K562 (cell line): ENCODE results near the gene POLDIP3. TPM values are rescaled to one million over a fixed set of nuclear protein-coding genes. Genes with fewer than 3 reads are reported as not detected.

ENCODE experiments used
- ARID1B ChIP-seq: fragments of 450-650 bp; IDR thresholded peaks from 2 replicates; pipeline ENCODE4 v1.6.1; 2016; ENCODE audit warnings: antibody characterized with exemption, mild to moderate bottlenecking, inconsistent platforms
- HINFP ChIP-seq: fragments of 450-650 bp; conservative IDR thresholded peaks from 2 replicates; pipeline ENCODE4 v1.6.1; 2016; ENCODE audit warnings: missing genetic modification characterization, low read depth, mild to moderate bottlenecking, control low read depth, missing compliant biosample characterization
- HIVEP1 ChIP-seq: fragments of 250-450 bp; sonication (Bioruptor Pico); IDR thresholded peaks from 2 replicates; pipeline ENCODE4 v1.4.0; 2020; ENCODE audit warnings: mild to moderate bottlenecking
- L3MBTL2 ChIP-seq: fragments of 450-650 bp; IDR thresholded peaks from 2 replicates; pipeline ENCODE4 v1.6.1; 2016; ENCODE audit warnings: mild to moderate bottlenecking, moderate library complexity
- MYNN ChIP-seq, 2 experiments: sonication (generic); formaldehyde crosslinking in 1 of 2; IDR thresholded peaks; 2 replicates each; pipeline versions ENCODE4 v1.5.0 to v1.6.1; 2016 to 2020; ENCODE audit warnings: antibody characterized with exemption in 1 of 2, missing genetic modification reagents in 1 of 2
- NFXL1 ChIP-seq: fragments of 450-650 bp; formaldehyde crosslinking; IDR thresholded peaks from 2 replicates; pipeline ENCODE4 v1.4.0; 2021; ENCODE audit warnings: mild to moderate bottlenecking
- NONO ChIP-seq, 2 experiments: fragments of 200-400 bp in 1 of 2; fragments of 450-650 bp in 1 of 2; formaldehyde crosslinking in 1 of 2; IDR thresholded peaks; 2 replicates each; pipeline ENCODE4 v1.6.1; 2017; ENCODE audit warnings: low read depth in 2 of 2, mild to moderate bottlenecking in 2 of 2, moderate library complexity in 2 of 2, low read length in 1 of 2
- NUFIP1 ChIP-seq: fragments of 450-650 bp; IDR thresholded peaks from 2 replicates; pipeline ENCODE4 v1.6.1; 2018; ENCODE audit not compliant: partially characterized antibody
- PCBP1 ChIP-seq: fragments of 200-400 bp; formaldehyde crosslinking; IDR thresholded peaks from 2 replicates; pipeline ENCODE4 v1.6.1; 2018; ENCODE audit warnings: mild to moderate bottlenecking, low read depth, low read length; ENCODE audit not compliant: poor library complexity, severe bottlenecking
- STAG1 ChIP-seq: sonication (generic); formaldehyde crosslinking; IDR thresholded peaks from 2 replicates; pipeline ENCODE4 v1.5.0; 2020; ENCODE audit warnings: missing genetic modification reagents, borderline replicate concordance
- STAT5B ChIP-seq: fragments of 250-450 bp; sonication (Bioruptor Pico); IDR thresholded peaks from 2 replicates; pipeline ENCODE4 v1.8.0; 2021; ENCODE audit warnings: mild to moderate bottlenecking, inconsistent platforms
- UBTF ChIP-seq, 2 experiments: IDR thresholded peaks; 2 replicates each; pipeline ENCODE4 v1.6.1; 2012; ENCODE audit warnings: improper control_type of control experiment in 2 of 2, low read depth in 2 of 2, low read length in 2 of 2, borderline replicate concordance in 1 of 2
- ZFX ChIP-seq: sonication (generic); formaldehyde crosslinking; IDR thresholded peaks from 2 replicates; pipeline ENCODE4 v1.8.0; 2022; ENCODE audit warnings: mild to moderate bottlenecking, missing genetic modification reagents, moderate library complexity
- ZNF124 ChIP-seq: sonication (generic); formaldehyde crosslinking; IDR thresholded peaks from 2 replicates; pipeline ENCODE4 v1.8.1; 2022; ENCODE audit warnings: missing genetic modification reagents
- ZNF263 ChIP-seq: sonication (generic); formaldehyde crosslinking; IDR thresholded peaks from 2 replicates; pipeline ENCODE4 v1.8.0; 2022; ENCODE audit warnings: mild to moderate bottlenecking, missing genetic modification reagents, borderline replicate concordance
- ZNF639 ChIP-seq, 2 experiments: fragments of 200-800 bp in 1 of 2; sonication (Bioruptor generic) in 1 of 2; sonication (generic) in 1 of 2; formaldehyde crosslinking in 1 of 2; IDR thresholded peaks in 1 of 2; conservative IDR thresholded peaks in 1 of 2; 2 replicates each; pipeline versions ENCODE4 v1.5.0 to v1.6.1; 2016 to 2020; ENCODE audit warnings: missing compliant biosample characterization in 1 of 2, missing genetic modification characterization in 1 of 2, missing genetic modification reagents in 1 of 2
- ZNF79 ChIP-seq: fragments of 250-450 bp; sonication (Bioruptor Pico); IDR thresholded peaks from 2 replicates; pipeline ENCODE4 v1.4.0; 2020; ENCODE audit warnings: low read depth, mild to moderate bottlenecking, moderate library complexity
- polyA plus RNA-seq, 8 experiments: library from polyadenylated mRNA; depleted of rRNA in 4 of 8; stranded (reverse) in 5 of 8; unstranded in 3 of 8; fragments of >200 nt; fragmentation: Nextera tagmentation in 2 of 8; fragmentation: Illumina TruSeq in 1 of 8; extraction: Ambion mirVana in 2 of 8; extraction: Trizol in 1 of 8; gene quantifications; 2 replicates each; pipeline versions ENCODE4 v1.2.1 to v1.2.3, GENCODE V29; 2011 to 2014; ENCODE audit warnings: inconsistent platforms in 1 of 8, missing spikeins in 1 of 8
- total RNA-seq, 7 experiments: library from RNA; depleted of rRNA in 6 of 7; stranded (reverse); fragments of >200 nt in 6 of 7; fragmentation: Illumina TruSeq in 2 of 7; extraction: Trizol in 2 of 7; gene quantifications; 2 replicates each; pipeline versions ENCODE4 v1.2.1 to v1.2.3, GENCODE V29; 2011 to 2021; ENCODE audit warnings: low replicate concordance in 1 of 7
- TF ChIP-seq, protein P1 (sequence below): fragments of 250-450 bp; sonication (Bioruptor Pico); IDR thresholded peaks from 2 replicates; pipeline ENCODE4 v1.8.0; 2022; ENCODE audit warnings: inconsistent platforms

Gene POLDIP3
- total and polyA plus RNA-seq, 9 of the 15 experiments (the other 6 are each of a cell fraction or from before 2014, with no cell fraction given) = 14.3 to 53.0 (median 26.3) TPM

- TF ChIP-seq, protein P1, sequence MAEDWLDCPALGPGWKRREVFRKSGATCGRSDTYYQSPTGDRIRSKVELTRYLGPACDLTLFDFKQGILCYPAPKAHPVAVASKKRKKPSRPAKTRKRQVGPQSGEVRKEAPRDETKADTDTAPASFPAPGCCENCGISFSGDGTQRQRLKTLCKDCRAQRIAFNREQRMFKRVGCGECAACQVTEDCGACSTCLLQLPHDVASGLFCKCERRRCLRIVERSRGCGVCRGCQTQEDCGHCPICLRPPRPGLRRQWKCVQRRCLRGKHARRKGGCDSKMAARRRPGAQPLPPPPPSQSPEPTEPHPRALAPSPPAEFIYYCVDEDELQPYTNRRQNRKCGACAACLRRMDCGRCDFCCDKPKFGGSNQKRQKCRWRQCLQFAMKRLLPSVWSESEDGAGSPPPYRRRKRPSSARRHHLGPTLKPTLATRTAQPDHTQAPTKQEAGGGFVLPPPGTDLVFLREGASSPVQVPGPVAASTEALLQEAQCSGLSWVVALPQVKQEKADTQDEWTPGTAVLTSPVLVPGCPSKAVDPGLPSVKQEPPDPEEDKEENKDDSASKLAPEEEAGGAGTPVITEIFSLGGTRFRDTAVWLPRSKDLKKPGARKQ = no peak
- TF ChIP-seq HIVEP1 (no peak), MYNN (IDR thresholded peaks at IDR 0.05) (no peak), MYNN (CRISPR knock-in tag; IDR thresholded peaks at IDR 0.05) (no peak), NONO (IDR thresholded peaks at IDR 0.05; ENCODE audit: low read depth in 2 of 2, low read length in 1 of 2) (0 out of 4 replicates have a peak, but pooled peaks of 1 of the 2 experiments have one; percentile 19), ZNF639 (CRISPR knock-in tag; conservative IDR thresholded peaks at IDR 0.05 in 1 of 2, IDR thresholded peaks at IDR 0.05 in 1 of 2) (no peak), ZNF124 (CRISPR knock-in tag) (no peak), PCBP1 (peak; percentile 23), ZFX (CRISPR knock-in tag) (peak; percentile 68), UBTF (IDR thresholded peaks at IDR 0.05; ENCODE audit: borderline replicate concordance in 1 of 2, low read depth in 2 of 2, low read length in 2 of 2) (peak in 1 of 2 experiments; percentile 49; a peak in 1 of 4 replicates), ZNF79 (no peak), ARID1B (0 out of 2 replicates have a peak, but pooled peaks have one; percentile 12), NUFIP1 (no peak), ZNF263 (CRISPR knock-in tag) (no peak), NFXL1 (CRISPR knock-in tag) (no peak), STAG1 (CRISPR knock-in tag) (no peak), STAT5B (no peak), HINFP (no peak), L3MBTL2 (peak; percentile 68)
These were observed 61.0 kb downstream of the POLDIP3 start, which contains the start of gene SERHL2 (continued) for GRCh38 chr22:42553475-42554361.
